Body of pancreas (tissue), 4 donors: ENCODE results near the gene CXCL5. TPM values are rescaled to one million over a fixed set of nuclear protein-coding genes. Genes with fewer than 3 reads are reported as not detected.
A peak's percentile ranks its signal among the peaks of the same experiment; 100 is the strongest.

Experiments used
- ATAC-seq: fragments of 150-250 bp; one replicate; pipeline ENCODE4 v1.9.1; 2016
- DNase-seq, 4 donors: peaks; one replicate each; pipeline ENCODE4 v3.0.0-alpha.2; 2019
- H3K27ac ChIP-seq, 4 donors: fragments of 200-600 bp; sonication (generic); 1 replicate in 3 of 4; 2 replicates in 1 of 4; pipeline versions ENCODE4 v1.5.1 to v1.6.1; 2016 to 2019; ENCODE audit warnings: mild to moderate bottlenecking in 1 of 4, mixed read lengths in 1 of 4, moderate library complexity in 1 of 4
- H3K27me3 ChIP-seq, 2 donors: fragments of 200-600 bp; sonication (generic); one replicate each; pipeline ENCODE4 v1.6.0; 2016; ENCODE audit warnings: mild to moderate bottlenecking in 1 of 2
- H3K36me3 ChIP-seq, 2 donors: fragments of 200-600 bp; sonication (generic); replicated peaks in 1 of 2; 2 replicates each; pipeline ENCODE4 v1.5.1; 2016; ENCODE audit warnings: low read depth in 2 of 2; ENCODE audit not compliant: insufficient read depth in 1 of 2
- H3K4me1 ChIP-seq: fragments of 200-600 bp; sonication (generic); one replicate; pipeline ENCODE4 v1.6.0; 2016
- H3K4me3 ChIP-seq, 2 donors: fragments of 200-600 bp; sonication (generic); 1 replicate in 1 of 2; 2 replicates in 1 of 2; pipeline ENCODE4 v1.5.1; 2016 to 2019
- H3K9me3 ChIP-seq, 3 donors: fragments of 200-600 bp; sonication (generic); 1 replicate in 2 of 3; 2 replicates in 1 of 3; pipeline ENCODE4 v1.5.1; 2016
- POLR2A ChIP-seq, 3 donors: fragments of 450-650 bp; IDR thresholded peaks; one replicate each; pipeline ENCODE4 v1.6.1; 2016; ENCODE audit warnings: antibody characterized with exemption in 3 of 3, mild to moderate bottlenecking in 2 of 3
- WGBS, 2 donors: methylation state at CpG; one replicate each; pipeline ENCODE4 v1.1.5; 2017; 5-methylcytosine and 5-hydroxymethylcytosine counted together
- intact Hi-C: fragments of 100-400 bp; cut with DNase I; formaldehyde crosslinking; loops from one replicate; pipeline ENCODE4 v1.15.1; 2023
- total RNA-seq, 2 donors: library from RNA; depleted of rRNA; stranded (reverse); fragments of >200 nt; gene quantifications; one replicate each; pipeline ENCODE4 v1.1.0, GENCODE V29; 2016
- TF ChIP-seq, protein P1 (sequence below), 7 experiments: fragments of 450-650 bp in 4 of 7; fragments of 200-600 bp in 3 of 7; sonication (generic) in 3 of 7; IDR thresholded peaks; one replicate each; pipeline ENCODE4 v1.5.1; 2016 to 2019; ENCODE audit warnings: antibody characterized with exemption in 7 of 7

The CXCL5 gene
- total RNA-seq, 2 donors from 2014 or later = not detected

DNA sequence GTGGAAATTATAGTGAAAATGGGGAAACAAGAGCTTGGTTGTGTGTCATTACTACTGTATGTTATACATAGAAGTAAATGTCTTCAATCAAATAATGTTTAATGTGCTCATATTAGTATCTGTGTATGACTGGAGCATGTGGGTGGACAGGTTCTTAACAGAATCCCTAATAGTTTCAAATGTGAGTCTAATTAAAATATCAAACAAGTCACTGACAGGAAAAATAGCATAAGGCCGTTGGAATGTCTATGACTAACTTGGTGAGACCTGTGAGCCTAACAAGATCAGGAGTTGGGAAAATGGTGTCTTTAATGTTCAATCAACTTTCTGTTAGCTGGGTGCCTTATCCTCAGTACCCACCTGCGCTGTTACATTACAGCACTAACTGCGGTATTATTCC lies 46.2 kb upstream of the CXCL5 start:
- H3K4me3 ChIP-seq = no peak overlapping the region
- no peaks in the 10 kb centered on the region for H3K4me1 ChIP-seq
- intact Hi-C loops = no loop called here
- no peaks in the 10 kb centered on the region for H3K27me3 ChIP-seq
- 75 to 77% methylated on average over 3 of the region's 3 CpGs for WGBS, 2 donors
- H3K27ac ChIP-seq = no peak overlapping the region
- peaks cover 0 to 6% (median 0%) of the 10 kb centered on the region in 3 donors for H3K9me3 ChIP-seq
- TF ChIP-seq, protein P1, sequence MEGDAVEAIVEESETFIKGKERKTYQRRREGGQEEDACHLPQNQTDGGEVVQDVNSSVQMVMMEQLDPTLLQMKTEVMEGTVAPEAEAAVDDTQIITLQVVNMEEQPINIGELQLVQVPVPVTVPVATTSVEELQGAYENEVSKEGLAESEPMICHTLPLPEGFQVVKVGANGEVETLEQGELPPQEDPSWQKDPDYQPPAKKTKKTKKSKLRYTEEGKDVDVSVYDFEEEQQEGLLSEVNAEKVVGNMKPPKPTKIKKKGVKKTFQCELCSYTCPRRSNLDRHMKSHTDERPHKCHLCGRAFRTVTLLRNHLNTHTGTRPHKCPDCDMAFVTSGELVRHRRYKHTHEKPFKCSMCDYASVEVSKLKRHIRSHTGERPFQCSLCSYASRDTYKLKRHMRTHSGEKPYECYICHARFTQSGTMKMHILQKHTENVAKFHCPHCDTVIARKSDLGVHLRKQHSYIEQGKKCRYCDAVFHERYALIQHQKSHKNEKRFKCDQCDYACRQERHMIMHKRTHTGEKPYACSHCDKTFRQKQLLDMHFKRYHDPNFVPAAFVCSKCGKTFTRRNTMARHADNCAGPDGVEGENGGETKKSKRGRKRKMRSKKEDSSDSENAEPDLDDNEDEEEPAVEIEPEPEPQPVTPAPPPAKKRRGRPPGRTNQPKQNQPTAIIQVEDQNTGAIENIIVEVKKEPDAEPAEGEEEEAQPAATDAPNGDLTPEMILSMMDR (IDR thresholded peaks at IDR 0.05) = no peak
- TF ChIP-seq POLR2A (IDR thresholded peaks at IDR 0.05) = no peak
- ATAC-seq (no peak), DNase-seq (no peak)
- H3K36me3 ChIP-seq = no peaks in the 10 kb centered on the region

DNA sequence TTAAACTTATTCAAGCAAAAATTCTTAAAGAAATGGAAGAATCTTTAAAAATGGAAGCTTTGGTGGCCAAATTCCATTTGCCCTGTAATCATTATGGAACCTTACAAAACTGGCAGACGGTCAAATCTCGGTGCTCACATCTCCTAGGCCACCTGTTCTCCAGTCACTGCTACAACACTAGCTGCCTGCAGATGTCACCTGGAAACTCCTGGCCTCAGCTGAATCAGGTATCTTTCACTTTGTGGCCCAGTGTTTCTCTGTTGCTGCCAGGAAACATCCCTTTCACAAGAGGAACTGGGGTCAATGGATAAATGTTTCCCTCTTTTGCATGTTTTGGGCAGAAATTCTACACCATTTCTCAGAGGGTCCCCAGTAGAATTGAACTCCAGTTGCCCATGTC lies 44.2 kb upstream of the CXCL5 start:
- DNase-seq (peak; percentile 21 to 49 (median 43)), ATAC-seq (no peak)
- no peak overlapping the region for H3K27ac ChIP-seq
- H3K27me3 ChIP-seq = no peaks in the 10 kb centered on the region
- H3K4me3 ChIP-seq = no peak overlapping the region
- intact Hi-C loops = no loop called here
- 30 to 36% methylated on average over 2 of the region's 2 CpGs for WGBS, 2 donors
- H3K4me1 ChIP-seq = peaks cover 5% of the 10 kb centered on the region
- H3K36me3 ChIP-seq = no peaks in the 10 kb centered on the region
- TF ChIP-seq POLR2A (IDR thresholded peaks at IDR 0.05) = no peak
- TF ChIP-seq, protein P1 (IDR thresholded peaks at IDR 0.05) = peak in 4 of 7 experiments; percentile 17 to 24 (median 23)
- H3K9me3 ChIP-seq = peaks cover 0 to 6% (median 0%) of the 10 kb centered on the region in 3 donors

DNA sequence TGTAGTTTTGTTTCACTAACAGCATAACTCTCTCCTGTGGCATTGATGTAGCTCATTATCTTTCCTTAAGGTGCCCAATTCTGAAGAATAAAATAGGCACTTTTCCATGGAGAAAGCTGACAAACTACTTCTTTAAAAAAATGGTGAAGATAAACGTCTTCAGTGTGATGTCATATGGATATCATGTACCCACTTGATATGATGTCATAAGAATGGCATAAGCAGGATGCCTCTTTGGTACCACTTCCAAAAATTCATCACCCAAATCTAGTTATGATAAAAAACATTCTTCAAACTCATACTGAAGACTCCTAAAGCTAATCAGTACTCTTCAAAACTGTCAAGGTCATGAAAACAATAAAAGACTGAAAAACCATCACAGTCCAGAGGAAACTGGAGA lies 42.9 kb upstream of the CXCL5 start:
- TF ChIP-seq POLR2A (IDR thresholded peaks at IDR 0.05) = no peak
- TF ChIP-seq, protein P1 (IDR thresholded peaks at IDR 0.05) = no peak
- 12 to 25% methylated on average over 1 of the region's 1 CpG for WGBS, 2 donors
- Histone ChIP-seq H3K27ac (no peak overlapping the region), H3K4me1 (peaks cover 7% of the 10 kb centered on the region), H3K9me3 (peaks cover 0 to 4% (median 0%) of the 10 kb centered on the region in 3 donors), H3K27me3 (no peaks in the 10 kb centered on the region), H3K4me3 (no peak overlapping the region), H3K36me3 (no peaks in the 10 kb centered on the region)
- DNase-seq = no peak
- ATAC-seq = no peak
- intact Hi-C loops = no loop called here

DNA sequence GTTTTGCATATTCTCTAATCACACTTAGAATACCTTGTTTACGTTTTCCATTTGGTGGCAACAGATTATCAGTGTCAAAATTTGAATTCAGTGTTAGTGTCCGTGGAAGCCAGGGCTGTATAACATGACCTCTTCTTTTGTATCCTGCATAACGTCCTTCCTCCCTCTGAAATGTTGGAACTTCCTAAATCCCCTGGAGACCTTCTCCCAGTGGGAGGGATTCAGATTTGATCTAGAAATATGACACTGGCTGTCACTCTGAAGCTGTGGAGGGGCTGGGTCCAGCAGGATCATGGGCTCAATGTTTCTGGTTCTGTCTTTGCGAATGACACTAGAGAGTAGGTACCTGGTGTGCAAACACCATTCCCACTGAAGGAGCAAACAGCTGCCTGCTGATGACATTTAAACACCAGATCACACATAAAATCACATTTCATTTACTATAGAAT lies 40.9 kb upstream of the CXCL5 start:
- no peaks in the 10 kb centered on the region for H3K27me3 ChIP-seq
- peak overlapping the region; percentile 42 to 50 for H3K4me3 ChIP-seq
- H3K4me1 ChIP-seq = peaks cover 7% of the 10 kb centered on the region
- no peaks in the 10 kb centered on the region for H3K9me3 ChIP-seq
- no peaks in the 10 kb centered on the region for H3K36me3 ChIP-seq
- TF ChIP-seq, protein P1 (IDR thresholded peaks at IDR 0.05) = no peak
- no peak for TF ChIP-seq POLR2A (IDR thresholded peaks at IDR 0.05)
- 2 to 10% methylated on average over 4 of the region's 4 CpGs for WGBS, 2 donors
- peak overlapping the region in 3 of 4 donors; percentile 39 to 72 (median 62) for H3K27ac ChIP-seq
- DNase-seq (no peak), ATAC-seq (no peak)
- intact Hi-C loops = no loop called here
